Fibroblast of lung (primary cell): ENCODE results near the gene ZBTB7C.

Source experiments
- EZH2 ChIP-seq: IDR thresholded peaks from 2 replicates; pipeline ENCODE4 v1.5.1; 2012; ENCODE audit warnings: low read length, control low read depth, mild to moderate bottlenecking; ENCODE audit errors: missing control alignments
- TF ChIP-seq, protein P1 (sequence below), 2 donors: IDR thresholded peaks in 1 of 2; conservative IDR thresholded peaks in 1 of 2; 1 replicate in 1 of 2; 2 replicates in 1 of 2; pipeline ENCODE4 v1.5.1; 2011 to 2012; ENCODE audit warnings: low read length in 2 of 2, control low read depth in 1 of 2, inconsistent platforms in 1 of 2, low read depth in 1 of 2, mild to moderate bottlenecking in 1 of 2

DNA sequence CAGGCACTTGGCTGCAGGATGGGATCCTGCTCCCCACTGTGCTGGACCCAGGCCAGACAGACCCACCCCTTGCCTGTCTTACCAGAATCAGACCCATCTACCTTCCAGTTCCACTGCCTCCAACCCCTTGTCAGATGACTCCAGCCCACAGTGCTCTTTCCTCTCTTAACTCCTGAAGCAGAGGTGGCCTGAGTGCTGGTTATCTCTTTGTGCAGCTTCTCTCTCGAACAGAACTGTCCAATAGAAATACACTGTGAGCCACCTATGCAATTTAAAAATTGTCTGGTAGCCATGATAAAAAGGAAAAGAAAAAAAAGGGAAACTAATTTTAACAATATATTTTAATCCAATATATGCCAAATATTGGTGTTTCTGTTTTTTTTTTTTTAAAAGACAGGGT is 318.5 kb downstream of the ZBTB7C start:
- TF ChIP-seq, protein P1, sequence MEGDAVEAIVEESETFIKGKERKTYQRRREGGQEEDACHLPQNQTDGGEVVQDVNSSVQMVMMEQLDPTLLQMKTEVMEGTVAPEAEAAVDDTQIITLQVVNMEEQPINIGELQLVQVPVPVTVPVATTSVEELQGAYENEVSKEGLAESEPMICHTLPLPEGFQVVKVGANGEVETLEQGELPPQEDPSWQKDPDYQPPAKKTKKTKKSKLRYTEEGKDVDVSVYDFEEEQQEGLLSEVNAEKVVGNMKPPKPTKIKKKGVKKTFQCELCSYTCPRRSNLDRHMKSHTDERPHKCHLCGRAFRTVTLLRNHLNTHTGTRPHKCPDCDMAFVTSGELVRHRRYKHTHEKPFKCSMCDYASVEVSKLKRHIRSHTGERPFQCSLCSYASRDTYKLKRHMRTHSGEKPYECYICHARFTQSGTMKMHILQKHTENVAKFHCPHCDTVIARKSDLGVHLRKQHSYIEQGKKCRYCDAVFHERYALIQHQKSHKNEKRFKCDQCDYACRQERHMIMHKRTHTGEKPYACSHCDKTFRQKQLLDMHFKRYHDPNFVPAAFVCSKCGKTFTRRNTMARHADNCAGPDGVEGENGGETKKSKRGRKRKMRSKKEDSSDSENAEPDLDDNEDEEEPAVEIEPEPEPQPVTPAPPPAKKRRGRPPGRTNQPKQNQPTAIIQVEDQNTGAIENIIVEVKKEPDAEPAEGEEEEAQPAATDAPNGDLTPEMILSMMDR (conservative IDR thresholded peaks at IDR 0.05 in 1 of 2, IDR thresholded peaks at IDR 0.05 in 1 of 2; ENCODE audit: low read depth in 1 of 2, low read length in 2 of 2): no peak
- TF ChIP-seq EZH2: no peak
